Natural killer cell treated with Interleukin-12 subunit alpha and Interleukin-12 subunit beta and Interleukin-15 and Interleukin-18, amount 100 ng/mL, for 72 hours (primary cell): ENCODE data around the gene TREH. TPM values are rescaled to one million over a fixed set of nuclear protein-coding genes. Genes with fewer than 3 reads are reported as not detected.

Experiments used
- ATAC-seq, 2 donors: fragments of 150-1000 bp; cut with Tn5 transposase in 1 of 2; sonication (Bioruptor Pico), chemical (Tn5 transposase) in 1 of 2; 2 replicates each; pipeline ENCODE4 v1.10.0; 2021
- DNase-seq: peaks from one replicate; pipeline ENCODE4 v3.0.0; 2022; ENCODE audit warnings: low spot score
- H3K27ac Mint-ChIP-seq, 2 donors: 1 replicate in 1 of 2; 2 replicates in 1 of 2; pipeline ENCODE4 v1.8.0; 2022; ENCODE audit warnings: mixed read lengths in 2 of 2, mild to moderate bottlenecking in 1 of 2, moderate library complexity in 1 of 2
- H3K27me3 Mint-ChIP-seq, 2 donors: 1 replicate in 1 of 2; 2 replicates in 1 of 2; pipeline ENCODE4 v1.8.0; 2022; ENCODE audit warnings: mixed read lengths in 2 of 2
- H3K36me3 Mint-ChIP-seq: one replicate; pipeline ENCODE4 v1.8.0; 2022; ENCODE audit warnings: mixed read lengths
- H3K4me1 Mint-ChIP-seq, 2 donors: 1 replicate in 1 of 2; 2 replicates in 1 of 2; pipeline ENCODE4 v1.8.0; 2022; ENCODE audit warnings: low read depth in 2 of 2, mixed read lengths in 2 of 2, mild to moderate bottlenecking in 1 of 2
- H3K4me3 Mint-ChIP-seq: one replicate; pipeline ENCODE4 v1.8.0; 2022; ENCODE audit warnings: mixed read lengths
- H3K9me3 Mint-ChIP-seq: 2 replicates; pipeline ENCODE4 v1.8.0; 2022; ENCODE audit warnings: mixed read lengths
- total RNA-seq, 2 donors: library from RNA; stranded (reverse); gene quantifications; one replicate each; pipeline ENCODE4 v1.2.3, GENCODE V29; 2022

Gene TREH
- total RNA-seq, 2 donors from 2014 or later, result not detected

DNA sequence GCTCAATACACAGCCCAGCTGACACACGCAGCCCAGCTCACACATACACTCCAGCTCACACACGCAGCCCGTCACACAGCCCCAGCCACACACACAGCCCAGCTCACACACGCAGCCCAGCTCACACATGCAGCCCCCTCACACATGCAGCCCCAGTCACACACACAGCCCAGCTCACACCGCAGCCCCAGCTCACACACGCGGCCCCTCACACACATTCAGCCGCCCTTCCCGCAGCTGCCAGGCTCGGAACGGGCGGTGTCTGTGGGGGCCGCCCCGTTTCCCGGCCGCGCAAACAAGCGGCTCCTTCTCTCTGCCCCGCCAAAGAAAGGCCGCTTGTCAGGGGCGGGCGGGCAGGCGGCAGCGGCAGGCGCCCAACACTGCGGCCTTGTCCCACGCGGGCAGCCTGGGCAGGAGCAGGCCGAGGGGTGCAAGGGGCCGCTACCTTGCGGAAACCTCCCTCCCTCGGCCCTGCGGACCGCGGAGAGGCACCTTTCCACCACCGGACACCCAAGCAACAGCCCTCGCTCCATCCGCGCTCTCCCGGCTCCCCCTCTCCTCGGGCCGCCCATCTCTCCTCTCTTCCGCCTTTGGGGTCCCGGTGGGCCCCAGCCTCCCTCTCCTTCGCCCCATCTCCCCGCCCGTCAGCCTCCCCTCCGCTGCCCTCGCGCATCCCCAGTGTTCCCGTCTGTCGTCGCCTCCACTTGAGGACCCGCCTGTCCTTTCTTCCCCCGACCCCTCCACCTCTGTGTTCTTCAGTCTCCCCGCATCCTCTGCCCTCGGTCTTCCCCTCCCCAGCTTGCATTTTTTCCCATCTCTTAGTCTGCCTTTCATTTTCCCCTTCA lies 69.8 kb downstream of the TREH start:
- H3K4me1 Mint-ChIP-seq, result peaks cover 19 to 25% of the 10 kb centered on the region in 2 donors
- H3K27ac Mint-ChIP-seq, result peak overlapping the region; percentile 17 to 66
- peaks cover 21 to 26% of the 10 kb centered on the region in 2 donors for H3K27me3 Mint-ChIP-seq
- no peaks in the 10 kb centered on the region for H3K36me3 Mint-ChIP-seq
- ATAC-seq (peak; percentile 18 to 46), DNase-seq (no peak)
- no peaks in the 10 kb centered on the region for H3K9me3 Mint-ChIP-seq
- peak overlapping the region; percentile 85 for H3K4me3 Mint-ChIP-seq

DNA sequence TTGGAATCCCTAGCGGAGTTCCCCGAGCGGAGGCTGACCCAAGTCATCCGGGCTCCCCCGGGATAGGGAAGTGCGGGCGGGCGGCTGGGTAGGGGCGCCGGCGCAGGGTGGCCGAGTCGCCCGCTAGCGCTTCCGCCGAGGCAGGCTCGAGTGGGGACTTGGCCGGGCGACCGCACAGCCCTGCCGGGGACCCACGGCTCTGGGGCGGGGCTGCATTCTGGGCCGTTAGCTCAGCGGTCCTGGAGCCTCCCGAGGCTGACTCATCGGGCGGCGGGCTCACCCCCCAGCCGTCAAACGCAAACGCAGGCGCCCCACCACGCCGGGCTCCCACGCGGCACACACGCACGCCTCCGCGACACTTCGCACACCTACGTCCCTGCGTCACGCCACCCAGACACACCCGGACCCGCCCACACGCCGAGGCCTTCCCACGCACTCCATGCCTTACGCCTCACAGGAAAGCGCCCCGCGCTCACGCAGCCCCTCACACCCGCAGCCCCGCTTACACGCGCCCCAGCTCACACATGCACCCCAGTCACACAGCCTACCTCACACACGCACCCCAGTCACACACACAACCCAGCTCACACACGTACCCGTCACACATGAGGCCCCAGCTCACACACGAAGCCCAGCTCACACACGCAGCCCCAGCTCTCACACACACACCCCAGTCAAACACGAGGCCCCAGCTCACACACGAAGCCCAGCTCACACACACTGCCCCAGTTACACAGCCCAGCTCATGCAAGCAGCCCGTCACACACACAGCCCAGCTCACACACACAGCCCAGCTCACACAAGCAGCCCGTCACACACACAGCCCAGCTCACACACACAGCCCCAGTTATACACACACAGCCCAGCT lies 70.9 kb downstream of the TREH start:
- Mint-ChIP-seq H3K4me3 (peak overlapping the region; percentile 85), H3K9me3 (no peaks in the 10 kb centered on the region), H3K36me3 (no peaks in the 10 kb centered on the region), H3K4me1 (peaks cover 19 to 25% of the 10 kb centered on the region in 2 donors), H3K27ac (peak overlapping the region; percentile 7 to 17), H3K27me3 (peaks cover 19 to 26% of the 10 kb centered on the region in 2 donors)
- DNase-seq, result peak; percentile 85
- ATAC-seq, result peak; percentile 78 to 86

DNA sequence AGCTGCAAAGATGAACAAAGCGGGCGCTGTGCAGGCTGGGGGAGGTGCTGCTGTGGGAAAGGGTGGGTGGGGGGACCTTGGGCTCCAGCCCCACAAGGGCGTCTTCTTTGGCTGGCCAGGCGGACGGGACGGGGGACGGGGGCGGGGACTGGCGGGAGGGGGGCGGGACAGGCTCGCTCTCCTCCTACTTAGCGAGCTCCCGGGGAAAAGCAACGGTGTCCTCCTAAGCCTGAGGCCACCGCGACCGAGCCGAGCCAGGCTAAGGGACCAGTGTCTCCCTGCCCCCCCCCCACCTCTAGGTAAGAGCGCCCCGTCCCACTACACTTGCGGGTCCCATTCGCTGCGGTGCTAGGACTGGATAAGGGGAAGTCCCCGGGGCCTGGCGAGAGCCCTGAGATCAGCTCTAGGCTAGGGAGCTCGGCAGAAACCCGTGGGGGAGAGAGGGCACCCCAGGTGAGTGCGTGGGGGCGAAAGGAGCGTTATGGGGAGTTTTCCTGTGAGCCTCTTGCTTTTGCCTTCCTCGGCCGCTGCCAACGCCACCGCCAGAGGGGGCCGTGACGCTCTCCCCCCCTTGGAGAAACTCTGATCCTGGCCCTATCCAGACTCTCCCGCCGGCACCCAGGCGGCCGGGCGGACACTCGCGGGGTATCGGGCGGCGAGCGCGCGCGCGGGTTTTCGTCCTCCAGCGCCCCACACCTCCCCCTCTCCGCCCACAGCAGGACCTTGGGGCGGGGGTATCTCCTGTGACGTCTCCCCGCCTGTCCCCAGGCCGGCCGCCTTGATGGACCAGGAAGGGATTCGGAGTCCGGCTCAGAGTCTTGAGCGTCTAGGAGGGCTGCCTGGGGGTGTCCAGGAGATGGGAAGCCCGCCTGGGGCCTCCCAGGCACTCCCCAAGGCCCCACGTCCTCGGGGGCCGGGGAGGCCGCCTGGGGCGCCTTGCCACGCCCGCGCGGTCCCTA lies 71.8 kb downstream of the TREH start, which contains the start of gene PHLDB1:
Gene PHLDB1 (plus strand): TSS at position 215 of the 959 bp plus-strand sequence. CDS start 6,222 bp downstream, outside the sequence.
- Mint-ChIP-seq H3K27ac (peak within 1 kb of the TSS; percentile 7 to 17), H3K9me3 (no peaks in the 10 kb centered on the region), H3K27me3 (peaks cover 18 to 26% of the 10 kb centered on the region in 2 donors), H3K36me3 (no peaks in the 10 kb centered on the region), H3K4me1 (peaks cover 19 to 25% of the 10 kb centered on the region in 2 donors), H3K4me3 (peak within 1 kb of the TSS; percentile 85)
- ATAC-seq, result peak; percentile 2
- no peak for DNase-seq

Other genes with a start within 250 kb of the TREH start
- gene KMT2A, start 243.2 kb downstream of the TREH start, total RNA-seq, result 100 to 1,000 TPM; 145 to 202 TPM
- gene TTC36, start 152.2 kb downstream of the TREH start, total RNA-seq, result 1 to 10 TPM; 2.5 to 3.4 TPM
- 1 to 10 TPM; 6.9 to 9.8 TPM for gene TMEM25, start 148.5 kb downstream of the TREH start, total RNA-seq
- 10 to 100 TPM; 12.1 to 13.2 TPM for gene IFT46, start 113.7 kb downstream of the TREH start, total RNA-seq
- gene ARCN1, start 107.2 kb downstream of the TREH start, total RNA-seq, result 100 to 1,000 TPM; 152 to 212 TPM
- gene PHLDB1, start 72.0 kb downstream of the TREH start, total RNA-seq, result 1 to 10 TPM in 1 of 2 donors, under 1 TPM in 1; 0.98 to 2.6 TPM
- gene DDX6, start 111.5 kb upstream of the TREH start, total RNA-seq, result 100 to 1,000 TPM; 145 to 214 TPM
- gene CXCR5, start 204.2 kb upstream of the TREH start, total RNA-seq, result 1 to 10 TPM; 3.1 to 6.3 TPM
- gene BCL9L, start 246.3 kb upstream of the TREH start, total RNA-seq, result 10 to 100 TPM; 33.5 to 62.2 TPM